ENCODE measurements around the gene ATF7. TPM values are rescaled to one million over a fixed set of nuclear protein-coding genes. Genes with fewer than 3 reads are reported as not detected.

Gene ATF7
- polyA plus RNA-seq, 3 donors: 21.7 to 27.9 (median 24.4) TPM

DNA sequence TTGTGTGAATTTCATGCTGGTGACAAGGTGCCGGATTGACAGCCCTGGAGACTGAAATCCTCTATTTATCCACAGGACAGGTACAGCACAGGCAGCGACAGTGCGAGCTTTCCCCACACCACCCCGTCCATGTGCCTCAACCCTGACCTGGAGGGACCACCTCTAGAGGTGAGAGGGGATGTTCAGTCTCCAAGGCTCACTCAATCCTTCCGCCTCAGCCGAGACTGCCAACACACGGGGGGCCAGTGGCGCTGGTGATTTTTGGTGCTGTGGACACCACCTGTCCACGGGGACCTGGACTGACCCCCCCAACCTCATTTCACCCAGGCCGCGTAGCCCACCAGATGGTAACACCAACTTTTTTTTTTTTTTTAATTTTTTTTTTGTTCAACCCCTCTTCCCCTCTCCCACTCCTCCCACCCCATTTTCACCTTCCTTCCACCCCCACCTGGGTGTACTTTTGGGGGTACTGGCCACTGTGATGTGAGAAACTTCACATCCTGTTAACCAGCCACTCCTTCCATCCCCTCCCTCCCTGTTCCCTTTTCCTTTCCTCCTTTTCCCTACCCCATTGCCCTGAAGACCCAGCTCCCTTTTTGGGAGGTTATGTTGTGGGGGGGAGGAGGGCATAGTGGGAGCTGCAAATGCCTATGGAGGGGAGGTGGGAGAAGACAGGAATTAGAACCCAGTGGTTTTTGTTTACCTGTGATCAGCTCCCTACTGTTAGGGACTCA, 161.3 kb downstream of the ATF7 start:
- H3K27ac Mint-ChIP-seq: peak overlapping the region in 3 of 7 donors; percentile 40 to 55 (median 47)
- Histone ChIP-seq H3K4me1 (ENCODE audit: control insufficient read depth in 1 of 2, insufficient read depth in 2 of 2, low read length in 2 of 2) (no peaks in the 10 kb centered on the region), H3K27me3 (ENCODE audit: control insufficient read depth in 2 of 2, insufficient read depth in 2 of 2, low read length in 2 of 2) (no peaks in the 10 kb centered on the region), H3K4me2 (replicated peaks; ENCODE audit: extremely low read depth, low read length, poor library complexity, severe bottlenecking) (no peak overlapping the region), H3K4me3 (replicated peaks in 1 of 3; ENCODE audit: low read depth in 2 of 3, low read length in 3 of 3) (no peak overlapping the region), H3K36me3 (replicated peaks in 1 of 2; ENCODE audit: control insufficient read depth in 1 of 2, insufficient read depth in 2 of 2, low read length in 2 of 2) (peaks cover 100% of the 10 kb centered on the region in 2 donors), H2AFZ (ENCODE audit: insufficient read depth, low read depth, low read length, poor library complexity, severe bottlenecking) (no peak overlapping the region), H3K27ac (ENCODE audit: low read depth in 1 of 2, low read length in 2 of 2) (peak overlapping the region in 1 of 2 donors; percentile 59), H3K9me3 (replicated peaks in 1 of 2; ENCODE audit: control insufficient read depth in 1 of 2, insufficient read depth in 1 of 2, low read length in 2 of 2) (no peaks in the 10 kb centered on the region), H3K9ac (ENCODE audit: insufficient read depth, low read length, poor library complexity, severe bottlenecking) (no peak overlapping the region), H4K20me1 (ENCODE audit: insufficient read depth, low read length) (peaks cover 100% of the 10 kb centered on the region), H3K79me2 (ENCODE audit: insufficient read depth, low read length) (peaks cover 95% of the 10 kb centered on the region)
- TF ChIP-seq, protein P1, sequence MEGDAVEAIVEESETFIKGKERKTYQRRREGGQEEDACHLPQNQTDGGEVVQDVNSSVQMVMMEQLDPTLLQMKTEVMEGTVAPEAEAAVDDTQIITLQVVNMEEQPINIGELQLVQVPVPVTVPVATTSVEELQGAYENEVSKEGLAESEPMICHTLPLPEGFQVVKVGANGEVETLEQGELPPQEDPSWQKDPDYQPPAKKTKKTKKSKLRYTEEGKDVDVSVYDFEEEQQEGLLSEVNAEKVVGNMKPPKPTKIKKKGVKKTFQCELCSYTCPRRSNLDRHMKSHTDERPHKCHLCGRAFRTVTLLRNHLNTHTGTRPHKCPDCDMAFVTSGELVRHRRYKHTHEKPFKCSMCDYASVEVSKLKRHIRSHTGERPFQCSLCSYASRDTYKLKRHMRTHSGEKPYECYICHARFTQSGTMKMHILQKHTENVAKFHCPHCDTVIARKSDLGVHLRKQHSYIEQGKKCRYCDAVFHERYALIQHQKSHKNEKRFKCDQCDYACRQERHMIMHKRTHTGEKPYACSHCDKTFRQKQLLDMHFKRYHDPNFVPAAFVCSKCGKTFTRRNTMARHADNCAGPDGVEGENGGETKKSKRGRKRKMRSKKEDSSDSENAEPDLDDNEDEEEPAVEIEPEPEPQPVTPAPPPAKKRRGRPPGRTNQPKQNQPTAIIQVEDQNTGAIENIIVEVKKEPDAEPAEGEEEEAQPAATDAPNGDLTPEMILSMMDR (IDR thresholded peaks at IDR 0.05): no peak
- H3K36me3 Mint-ChIP-seq: peaks cover 95 to 98% of the 10 kb centered on the region in 2 donors
- 100% methylated on average over 2 of the region's 11 CpGs for WGBS (ENCODE audit: insufficient coverage)
- intact Hi-C loops (cut with micrococcal nuclease): no loop called here
- H3K27me3 Mint-ChIP-seq (ENCODE audit: low read depth in 3 of 3): peaks cover 0 to 2% (median 0%) of the 10 kb centered on the region in 3 donors
- DNase-seq: no peak
- no peak overlapping the region for H3K4me3 Mint-ChIP-seq
- no peaks in the 10 kb centered on the region for H3K4me1 Mint-ChIP-seq
- no peaks in the 10 kb centered on the region for H3K9me3 Mint-ChIP-seq

DNA sequence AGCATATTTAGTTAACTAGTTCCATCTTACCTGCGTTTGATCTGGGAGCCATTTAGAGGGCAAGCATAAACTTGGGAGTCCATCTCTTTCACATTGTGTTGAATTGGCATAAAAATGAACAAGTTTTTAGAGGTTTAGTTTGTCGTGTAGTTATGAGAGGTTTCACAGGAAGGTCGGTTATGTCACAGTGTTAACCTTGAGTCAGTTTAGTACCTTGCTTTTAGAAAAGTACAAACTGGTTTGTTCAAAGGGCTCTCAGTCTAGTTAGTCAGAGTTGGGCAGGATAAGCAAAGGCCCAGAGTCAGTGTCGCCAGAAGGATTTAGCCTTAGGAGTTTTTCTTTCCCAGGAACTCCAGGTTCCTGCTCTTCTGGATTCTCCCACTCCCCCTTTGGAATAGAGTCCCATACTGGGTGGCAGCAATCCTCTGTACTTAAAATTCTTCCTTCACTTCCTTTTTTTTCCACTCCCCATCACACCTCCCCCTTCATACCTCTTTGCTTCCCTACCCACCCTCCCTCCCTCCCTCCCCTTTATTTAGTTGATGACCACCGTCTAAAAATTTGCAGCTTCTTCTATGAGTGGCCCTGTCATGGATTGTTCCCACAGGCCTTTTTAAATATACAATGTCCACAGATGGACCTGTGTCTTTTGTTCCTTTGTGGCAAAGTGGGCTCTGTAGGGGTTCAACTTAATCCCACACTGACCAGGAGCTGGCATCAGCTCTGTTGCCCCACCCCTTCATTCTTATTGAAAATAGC, 162.2 kb downstream of the ATF7 start:
- no peaks in the 10 kb centered on the region for H3K9me3 Mint-ChIP-seq
- no peak for DNase-seq
- H3K36me3 Mint-ChIP-seq: peaks cover 94 to 98% of the 10 kb centered on the region in 2 donors
- Histone ChIP-seq H3K27ac (ENCODE audit: low read depth in 1 of 2, low read length in 2 of 2) (peak overlapping the region in 1 of 2 donors; percentile 27), H3K4me3 (replicated peaks in 1 of 3; ENCODE audit: low read depth in 2 of 3, low read length in 3 of 3) (no peak overlapping the region), H3K9ac (ENCODE audit: insufficient read depth, low read length, poor library complexity, severe bottlenecking) (no peak overlapping the region), H3K79me2 (ENCODE audit: insufficient read depth, low read length) (peaks cover 95% of the 10 kb centered on the region), H3K36me3 (replicated peaks in 1 of 2; ENCODE audit: control insufficient read depth in 1 of 2, insufficient read depth in 2 of 2, low read length in 2 of 2) (peaks cover 100% of the 10 kb centered on the region in 2 donors), H3K4me2 (replicated peaks; ENCODE audit: extremely low read depth, low read length, poor library complexity, severe bottlenecking) (no peak overlapping the region), H3K9me3 (replicated peaks in 1 of 2; ENCODE audit: control insufficient read depth in 1 of 2, insufficient read depth in 1 of 2, low read length in 2 of 2) (no peaks in the 10 kb centered on the region), H4K20me1 (ENCODE audit: insufficient read depth, low read length) (peaks cover 100% of the 10 kb centered on the region), H2AFZ (ENCODE audit: insufficient read depth, low read depth, low read length, poor library complexity, severe bottlenecking) (no peak overlapping the region), H3K4me1 (ENCODE audit: control insufficient read depth in 1 of 2, insufficient read depth in 2 of 2, low read length in 2 of 2) (no peaks in the 10 kb centered on the region), H3K27me3 (ENCODE audit: control insufficient read depth in 2 of 2, insufficient read depth in 2 of 2, low read length in 2 of 2) (no peaks in the 10 kb centered on the region)
- 82% methylated on average over 3 of the region's 5 CpGs for WGBS (ENCODE audit: insufficient coverage)
- TF ChIP-seq, protein P1 (IDR thresholded peaks at IDR 0.05): no peak
- H3K4me3 Mint-ChIP-seq: no peak overlapping the region
- no peaks in the 10 kb centered on the region for H3K4me1 Mint-ChIP-seq
- intact Hi-C loops (cut with micrococcal nuclease): no loop called here
- H3K27ac Mint-ChIP-seq: peak overlapping the region in 1 of 7 donors; percentile 20
- peaks cover 0 to 2% (median 0%) of the 10 kb centered on the region in 3 donors for H3K27me3 Mint-ChIP-seq (ENCODE audit: low read depth in 3 of 3)

All from CD14-positive monocyte (primary cell).